Colon (tissue), 2 donors: ENCODE measurements around the gene ARID3A.

ENCODE experiments used
- FAIRE-seq: peaks from 2 replicates; lab custom pipeline; 2012; peaks lifted over from hg19 to GRCh38; lab: Jason Lieb, UNC
- donor health status: control.
- donor health status: control.

ARID3A gene

DNA sequence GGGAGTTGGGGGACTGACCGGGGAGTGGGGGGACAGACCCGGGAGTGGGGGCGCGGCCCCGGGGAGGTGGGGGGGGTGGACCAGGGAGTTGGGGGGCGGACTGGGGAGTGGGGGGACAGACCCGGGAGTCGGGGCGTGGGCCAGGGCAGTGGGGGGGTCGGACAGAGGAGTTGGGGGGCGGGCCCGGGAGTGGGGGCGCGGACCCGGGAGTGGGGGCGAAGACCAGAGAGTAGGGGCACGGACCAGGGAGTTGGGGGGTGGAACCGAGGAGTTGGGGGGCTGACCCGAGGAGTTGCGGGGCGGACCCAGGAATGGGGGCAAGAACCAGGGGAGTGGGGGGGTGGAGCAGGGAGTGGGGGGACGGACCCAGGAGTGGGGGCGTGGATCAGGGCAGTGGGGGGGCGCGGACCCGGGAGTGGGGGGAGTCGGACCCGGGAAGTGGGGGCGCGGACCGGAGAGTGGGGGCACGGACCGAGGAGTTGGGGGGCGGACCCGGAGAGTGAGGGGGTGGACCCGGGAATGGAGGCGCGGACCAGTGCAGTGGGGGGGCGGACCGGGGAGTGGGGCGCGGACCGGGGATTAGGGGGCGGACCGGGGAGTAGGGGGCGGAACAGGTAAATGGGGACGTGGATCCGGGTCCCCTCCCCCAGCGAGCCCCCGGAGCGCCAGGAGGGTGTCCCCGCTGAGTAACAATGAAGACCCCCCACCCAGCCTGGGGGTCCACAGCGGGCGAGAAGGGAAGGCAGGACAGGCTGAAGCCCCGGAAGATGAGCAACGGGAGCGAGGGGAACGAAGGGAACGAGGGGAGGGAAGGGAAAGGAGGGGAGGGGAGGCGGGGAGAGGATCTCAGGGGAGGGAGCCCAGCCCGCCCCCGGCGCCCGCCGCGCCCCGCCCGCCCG lies 13.4 kb upstream of the ARID3A start:
- no peak for FAIRE-seq

DNA sequence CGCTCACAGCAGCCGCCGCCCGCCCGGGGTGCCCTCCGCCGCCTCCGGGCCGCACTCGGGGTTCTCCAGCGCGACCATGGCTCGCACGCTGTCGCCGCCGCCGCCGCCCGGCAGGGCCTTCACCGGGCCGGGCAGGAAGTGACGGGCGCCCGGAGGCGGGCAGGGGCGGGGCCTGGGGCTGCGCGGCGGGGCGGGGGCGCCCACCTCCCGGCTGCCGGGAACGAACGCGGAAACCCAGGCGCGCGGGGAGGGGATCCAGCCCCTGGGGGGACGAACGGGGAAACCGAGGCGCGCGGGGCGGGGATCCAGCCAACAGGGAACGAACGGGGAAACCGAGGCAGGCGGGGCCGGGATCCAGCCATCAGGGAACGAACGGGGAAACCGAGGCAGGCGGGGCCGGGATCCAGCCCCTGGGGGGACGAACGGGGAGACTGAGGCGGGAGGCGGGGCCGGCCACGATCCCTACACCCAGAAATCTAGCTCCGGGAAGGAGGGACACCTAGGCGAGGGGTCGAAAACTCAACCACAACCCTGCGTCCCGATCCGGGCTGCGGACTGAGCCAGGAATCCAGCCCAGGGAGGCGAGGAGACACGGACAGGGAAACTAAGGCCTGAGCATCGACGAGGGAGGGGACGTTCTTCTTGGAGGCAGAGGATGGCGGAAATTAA lies 12.6 kb upstream of the ARID3A start, which contains the start of gene R3HDM4:
Gene R3HDM4, minus strand, starts transcription at position 140 of the 669 bp plus-strand sequence. Its CDS starts 62 bp downstream, at position 78.
- FAIRE-seq: no peak

DNA sequence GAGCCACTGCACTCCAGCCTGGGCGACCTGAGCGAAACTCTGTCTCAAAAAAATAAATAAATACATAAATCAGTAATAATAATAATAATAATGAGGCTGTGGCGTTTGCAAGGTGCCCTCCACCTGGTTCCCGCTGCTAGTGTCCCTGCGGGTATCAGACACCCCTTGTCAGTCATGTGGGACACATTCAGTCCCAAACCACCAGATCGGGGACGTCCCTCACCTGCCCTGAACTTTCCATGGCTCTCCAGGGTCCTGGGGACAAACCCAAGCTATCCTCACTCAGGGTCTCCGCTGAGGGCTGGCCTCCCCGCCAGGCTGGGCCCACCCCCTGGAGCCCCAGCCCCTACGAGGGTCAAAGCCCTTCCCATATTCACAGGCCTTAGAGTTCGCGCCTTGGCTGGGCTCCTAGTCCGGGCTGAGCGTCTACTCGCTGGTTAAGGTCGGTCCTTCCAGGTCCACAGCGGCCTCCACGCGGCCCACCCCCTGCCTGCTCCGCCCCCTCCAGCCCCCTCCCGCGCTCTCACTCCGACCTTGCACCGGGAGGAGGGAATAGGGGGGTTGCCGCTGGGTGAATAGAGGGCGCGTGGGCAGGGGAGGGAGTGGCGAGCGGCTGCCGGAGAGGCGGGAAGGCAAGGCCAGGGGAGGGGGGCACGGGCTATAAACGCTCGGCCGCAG lies 9.1 kb upstream of the ARID3A start:
- FAIRE-seq: no peak

DNA sequence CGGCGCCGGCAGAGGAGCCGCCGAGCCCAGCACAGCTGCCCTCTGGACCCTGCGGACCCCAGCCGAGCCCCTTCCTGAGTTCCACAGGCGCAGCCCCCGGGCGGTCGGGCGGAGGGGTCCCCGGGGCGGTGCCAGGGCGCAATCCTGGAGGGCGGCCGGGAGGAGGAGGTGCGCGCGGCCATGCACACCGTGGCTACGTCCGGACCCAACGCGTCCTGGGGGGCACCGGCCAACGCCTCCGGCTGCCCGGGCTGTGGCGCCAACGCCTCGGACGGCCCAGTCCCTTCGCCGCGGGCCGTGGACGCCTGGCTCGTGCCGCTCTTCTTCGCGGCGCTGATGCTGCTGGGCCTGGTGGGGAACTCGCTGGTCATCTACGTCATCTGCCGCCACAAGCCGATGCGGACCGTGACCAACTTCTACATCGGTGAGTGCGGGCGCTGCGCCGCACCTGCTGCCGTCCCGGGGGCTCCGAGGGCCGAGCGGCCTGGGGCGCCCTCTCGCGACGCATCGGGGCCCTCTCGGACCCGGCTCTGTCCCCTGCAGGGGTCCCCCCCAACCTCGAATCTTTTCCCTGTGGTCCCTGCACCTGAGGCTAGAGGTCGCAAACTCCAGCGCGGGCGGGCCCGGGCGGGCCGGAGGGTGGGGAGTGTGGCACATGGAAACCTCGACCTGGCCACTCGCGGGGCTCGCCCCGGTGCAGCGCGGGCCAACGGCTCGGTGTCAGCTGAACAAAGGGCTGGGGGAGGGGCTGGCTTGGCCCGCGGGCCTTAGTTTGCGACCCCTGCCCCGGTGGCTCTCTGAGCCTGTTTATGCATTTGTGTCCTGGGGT lies 8.3 kb upstream of the ARID3A start, which contains the start of gene KISS1R:
Gene KISS1R, plus strand, starts transcription at position 11 of the 829 bp plus-strand sequence. Its CDS starts 170 bp downstream, at position 181.
- no peak for FAIRE-seq

DNA sequence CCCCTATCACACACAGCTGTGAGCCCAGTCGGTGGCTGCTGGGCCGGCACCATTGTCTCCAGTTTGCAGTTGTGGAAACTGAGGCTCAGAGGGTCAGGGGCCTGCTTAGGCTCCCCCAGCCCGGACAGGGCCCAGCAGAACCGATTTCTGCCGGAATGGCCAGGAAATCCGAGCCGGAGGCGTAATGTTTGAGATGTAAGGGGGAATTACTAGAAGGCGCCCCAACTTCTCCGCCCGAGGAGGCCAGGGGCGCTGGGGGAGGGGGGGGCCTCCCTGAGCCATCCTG lies 7.7 kb upstream of the ARID3A start:
- no peak for FAIRE-seq

DNA sequence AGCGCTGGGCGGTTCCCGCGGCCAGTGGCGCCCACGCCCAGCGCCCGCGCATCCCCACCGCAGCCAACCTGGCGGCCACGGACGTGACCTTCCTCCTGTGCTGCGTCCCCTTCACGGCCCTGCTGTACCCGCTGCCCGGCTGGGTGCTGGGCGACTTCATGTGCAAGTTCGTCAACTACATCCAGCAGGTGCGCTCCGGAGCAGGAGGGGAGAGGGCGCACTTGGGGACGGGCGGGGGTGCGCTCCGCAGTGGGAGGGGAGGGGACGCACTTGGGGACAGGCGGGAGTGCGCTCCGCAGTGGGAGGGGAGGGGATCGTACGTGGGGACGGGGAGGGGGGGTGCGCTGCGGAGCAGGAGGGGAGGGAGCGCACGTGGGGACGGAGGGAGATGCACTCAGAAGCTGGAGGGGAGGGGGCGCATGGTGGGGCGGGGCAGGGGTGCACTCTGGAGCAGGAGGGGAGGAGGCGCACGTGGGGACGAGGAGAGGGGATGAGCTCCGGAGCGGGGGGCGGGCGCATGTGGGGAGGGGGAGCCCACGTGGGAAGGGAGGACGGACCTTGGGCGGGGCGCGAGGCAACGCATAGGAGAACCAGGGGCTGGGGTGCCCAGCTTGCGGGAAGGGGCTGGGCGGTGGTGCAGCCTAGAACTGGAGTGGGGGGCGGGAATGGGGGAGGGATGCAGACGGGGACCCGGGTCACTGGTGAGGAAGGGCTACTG lies 7.2 kb upstream of the ARID3A start:
- FAIRE-seq: no peak

DNA sequence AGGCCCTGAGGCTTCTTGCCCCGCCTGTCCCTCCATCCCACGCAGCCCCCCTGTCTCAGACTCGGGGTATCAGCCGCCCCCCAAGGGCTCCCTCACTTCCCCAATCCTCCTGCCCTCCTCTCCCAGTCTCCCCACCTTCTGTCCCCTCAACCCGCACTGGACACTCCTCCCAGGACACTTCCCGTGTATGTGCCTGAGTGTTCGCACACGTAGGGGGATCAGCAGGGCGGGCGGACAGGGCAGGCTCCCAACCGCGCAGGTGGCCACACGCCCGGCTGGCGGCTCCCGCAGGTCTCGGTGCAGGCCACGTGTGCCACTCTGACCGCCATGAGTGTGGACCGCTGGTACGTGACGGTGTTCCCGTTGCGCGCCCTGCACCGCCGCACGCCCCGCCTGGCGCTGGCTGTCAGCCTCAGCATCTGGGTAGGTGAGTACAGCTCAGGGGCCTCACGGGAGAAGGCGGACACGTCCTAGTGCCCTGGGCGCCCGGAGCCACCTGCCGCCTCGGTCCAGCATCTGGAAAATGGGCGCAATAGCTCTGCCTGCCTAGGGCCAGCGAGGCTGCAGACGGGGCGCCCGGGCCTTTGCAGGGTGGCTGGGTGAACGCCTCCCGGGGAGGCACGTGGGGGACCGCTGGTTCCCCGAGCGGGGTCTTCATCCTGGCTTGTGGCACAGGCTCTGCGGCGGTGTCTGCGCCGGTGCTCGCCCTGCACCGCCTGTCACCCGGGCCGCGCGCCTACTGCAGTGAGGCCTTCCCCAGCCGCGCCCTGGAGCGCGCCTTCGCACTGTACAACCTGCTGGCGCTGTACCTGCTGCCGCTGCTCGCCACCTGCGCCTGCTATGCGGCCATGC lies 6.4 kb upstream of the ARID3A start:
- FAIRE-seq: no peak

DNA sequence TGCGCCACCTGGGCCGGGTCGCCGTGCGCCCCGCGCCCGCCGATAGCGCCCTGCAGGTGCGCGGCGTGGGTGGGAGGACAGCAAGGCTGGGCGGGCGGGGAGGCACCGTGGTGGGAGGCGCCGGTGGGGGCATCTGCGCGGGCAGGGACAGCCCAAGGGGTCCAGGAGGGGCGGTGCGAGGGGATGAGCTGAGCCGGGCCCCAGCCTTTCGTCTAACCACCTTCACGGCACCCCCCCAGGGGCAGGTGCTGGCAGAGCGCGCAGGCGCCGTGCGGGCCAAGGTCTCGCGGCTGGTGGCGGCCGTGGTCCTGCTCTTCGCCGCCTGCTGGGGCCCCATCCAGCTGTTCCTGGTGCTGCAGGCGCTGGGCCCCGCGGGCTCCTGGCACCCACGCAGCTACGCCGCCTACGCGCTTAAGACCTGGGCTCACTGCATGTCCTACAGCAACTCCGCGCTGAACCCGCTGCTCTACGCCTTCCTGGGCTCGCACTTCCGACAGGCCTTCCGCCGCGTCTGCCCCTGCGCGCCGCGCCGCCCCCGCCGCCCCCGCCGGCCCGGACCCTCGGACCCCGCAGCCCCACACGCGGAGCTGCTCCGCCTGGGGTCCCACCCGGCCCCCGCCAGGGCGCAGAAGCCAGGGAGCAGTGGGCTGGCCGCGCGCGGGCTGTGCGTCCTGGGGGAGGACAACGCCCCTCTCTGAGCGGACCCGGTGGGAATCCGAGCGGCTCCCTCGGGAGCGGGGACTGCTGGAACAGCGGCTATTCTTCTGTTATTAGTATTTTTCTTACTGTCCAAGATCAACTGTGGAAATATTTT lies 5.6 kb upstream of the ARID3A start:
- FAIRE-seq: no peak

DNA sequence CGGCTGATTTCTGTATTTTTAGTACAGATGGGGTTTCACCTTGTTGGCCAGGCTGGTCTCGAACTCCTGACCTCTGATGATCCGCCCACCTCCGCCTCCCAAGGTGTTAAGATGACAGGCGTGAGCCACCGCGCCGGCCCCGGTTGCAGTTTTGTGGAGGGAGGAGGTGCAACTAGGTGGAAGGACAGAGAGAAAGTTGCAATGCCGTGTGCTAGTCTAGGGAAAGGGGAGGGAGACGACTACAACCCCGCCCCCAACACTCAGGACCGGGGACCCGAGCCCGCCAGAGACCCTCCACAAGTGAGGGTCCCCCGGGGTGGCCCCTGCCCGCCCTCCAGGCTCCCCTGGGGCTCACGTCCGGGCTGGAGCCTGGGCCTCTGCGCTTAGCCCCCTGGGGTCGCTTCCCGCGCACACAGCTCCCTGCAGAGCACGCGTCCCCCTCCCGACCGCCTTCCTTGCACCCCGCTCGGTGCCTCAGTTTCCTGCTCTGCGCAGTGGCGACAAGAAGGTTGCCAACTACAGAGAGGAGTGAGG lies 1.2 kb upstream of the ARID3A start:
- no peak for FAIRE-seq

DNA sequence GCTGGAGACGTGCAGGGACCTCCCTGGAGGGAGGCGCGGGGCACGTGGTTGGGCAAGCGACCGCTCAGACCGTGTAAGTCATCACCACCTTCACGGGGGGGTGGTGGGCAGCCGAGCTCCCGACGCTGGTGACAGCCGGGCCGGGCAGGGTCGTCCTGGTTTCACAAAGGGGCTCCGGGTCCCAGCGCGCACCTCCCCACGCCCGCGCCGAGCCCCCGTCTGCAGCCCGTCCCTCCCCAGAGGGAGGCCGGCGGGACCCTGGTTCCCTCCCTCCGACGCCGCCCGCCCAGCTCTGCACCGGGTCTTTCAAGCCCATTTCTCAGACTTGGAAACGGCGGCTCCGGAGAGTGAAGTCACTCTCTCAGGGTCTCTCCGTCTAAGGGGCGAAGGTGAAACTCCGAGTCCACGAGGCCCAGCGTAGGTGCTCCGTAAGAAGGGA lies 729 bp upstream of the ARID3A start:
- FAIRE-seq: no peak

DNA sequence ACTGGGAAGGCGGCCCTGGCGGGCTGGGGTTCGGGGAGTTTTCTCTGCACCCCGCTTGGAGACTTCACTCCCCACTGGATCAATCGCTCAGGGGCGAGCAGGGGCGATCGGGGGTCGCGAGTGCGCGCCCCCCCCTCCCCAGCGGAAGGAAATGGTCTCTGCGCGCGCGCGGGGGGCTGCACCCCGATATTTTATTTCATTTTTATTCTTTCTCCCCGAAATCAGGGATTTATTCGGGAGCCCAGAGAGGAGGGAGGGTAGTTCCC lies 421 bp downstream of the ARID3A start:
- FAIRE-seq: no peak

DNA sequence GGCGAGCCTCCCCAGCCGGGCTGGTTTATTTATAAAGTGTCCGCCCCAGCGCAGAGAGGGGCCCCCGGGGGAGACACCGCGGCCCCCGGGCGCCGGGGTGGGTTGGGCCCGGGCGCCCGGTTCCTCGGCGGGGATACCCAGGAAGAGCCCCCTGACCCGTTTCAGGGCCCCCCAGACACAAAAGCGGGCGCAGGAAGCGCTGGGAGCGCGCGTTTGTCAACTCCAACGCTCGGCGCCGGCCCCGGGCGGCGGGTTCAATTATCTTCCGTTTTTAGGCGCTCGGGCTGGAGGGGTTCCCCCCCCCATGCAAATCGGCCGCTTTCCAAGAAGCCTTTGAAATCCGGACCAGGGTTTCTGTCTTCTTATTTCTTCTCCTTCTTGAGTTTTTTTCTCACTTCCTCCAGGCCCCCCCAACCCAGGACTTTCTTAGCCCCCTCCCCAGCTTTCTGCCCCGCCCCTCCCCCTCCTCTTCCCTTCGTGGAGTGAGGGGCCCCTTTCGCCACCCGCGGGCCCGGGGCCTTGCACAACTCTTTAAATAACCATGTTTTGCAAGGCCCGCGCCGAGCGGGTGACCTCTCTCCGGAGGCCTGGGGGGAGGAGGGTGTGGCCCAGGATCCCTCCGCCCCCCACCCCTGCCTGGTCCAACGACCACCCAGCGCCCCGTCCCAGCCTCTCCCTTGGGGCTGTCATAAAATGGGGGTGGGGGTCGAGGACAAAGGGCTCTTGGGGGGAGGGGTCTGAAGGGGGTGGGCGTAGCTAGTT lies 935 bp downstream of the ARID3A start:
- FAIRE-seq: no peak

DNA sequence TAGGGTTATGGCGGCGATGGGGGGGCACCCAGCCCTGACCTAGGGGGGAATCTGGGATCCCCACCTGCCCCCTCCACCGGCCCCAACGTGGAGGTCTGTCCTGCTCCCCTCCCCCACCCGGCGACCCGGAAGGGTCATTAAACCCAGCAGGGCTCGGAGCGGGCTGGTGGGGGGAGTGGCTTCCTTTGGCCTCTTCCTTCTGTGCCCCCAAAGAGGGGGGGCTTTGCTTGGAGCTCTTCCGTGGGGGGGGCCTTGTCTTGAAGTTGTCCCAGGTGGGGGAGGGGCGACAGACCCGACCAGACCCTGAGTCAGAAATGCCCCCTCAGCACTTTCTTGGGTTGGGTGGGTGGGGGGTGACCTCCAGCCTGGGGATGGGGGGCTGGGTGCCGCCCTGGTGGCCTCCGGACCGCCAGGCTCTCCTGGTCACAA lies 1.5 kb downstream of the ARID3A start:
- FAIRE-seq: no peak

DNA sequence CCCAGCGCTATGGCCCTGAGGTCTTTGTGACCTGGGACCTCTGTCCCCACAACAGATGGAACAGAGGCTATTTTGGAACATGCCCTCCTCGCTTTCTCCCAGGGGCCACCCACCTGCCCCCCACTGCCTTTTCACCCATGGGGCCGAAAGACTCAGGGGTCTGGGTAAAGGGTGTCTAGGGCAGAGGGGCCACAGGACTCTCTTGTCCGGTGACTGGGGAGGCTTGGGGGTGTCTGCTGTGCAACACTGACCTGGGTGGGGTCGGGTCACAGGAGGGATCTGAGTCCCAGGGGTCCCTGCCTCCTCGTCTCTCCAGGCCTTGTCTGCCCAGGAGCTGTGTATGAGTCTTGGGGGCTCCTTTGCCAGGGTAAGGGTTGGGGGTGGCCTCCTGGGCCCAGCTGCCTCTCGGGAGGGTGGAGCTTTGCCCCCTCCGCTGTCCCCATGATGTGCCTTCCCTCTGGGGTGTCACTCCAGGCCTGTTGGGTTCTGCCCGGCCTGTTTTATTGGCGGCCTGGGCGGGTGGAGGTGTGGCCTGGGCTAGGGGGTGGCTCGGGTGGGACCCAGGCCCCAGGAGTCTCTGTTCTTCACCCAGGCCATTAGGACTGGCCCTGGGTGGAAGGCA lies 2.1 kb downstream of the ARID3A start:
- no peak for FAIRE-seq

DNA sequence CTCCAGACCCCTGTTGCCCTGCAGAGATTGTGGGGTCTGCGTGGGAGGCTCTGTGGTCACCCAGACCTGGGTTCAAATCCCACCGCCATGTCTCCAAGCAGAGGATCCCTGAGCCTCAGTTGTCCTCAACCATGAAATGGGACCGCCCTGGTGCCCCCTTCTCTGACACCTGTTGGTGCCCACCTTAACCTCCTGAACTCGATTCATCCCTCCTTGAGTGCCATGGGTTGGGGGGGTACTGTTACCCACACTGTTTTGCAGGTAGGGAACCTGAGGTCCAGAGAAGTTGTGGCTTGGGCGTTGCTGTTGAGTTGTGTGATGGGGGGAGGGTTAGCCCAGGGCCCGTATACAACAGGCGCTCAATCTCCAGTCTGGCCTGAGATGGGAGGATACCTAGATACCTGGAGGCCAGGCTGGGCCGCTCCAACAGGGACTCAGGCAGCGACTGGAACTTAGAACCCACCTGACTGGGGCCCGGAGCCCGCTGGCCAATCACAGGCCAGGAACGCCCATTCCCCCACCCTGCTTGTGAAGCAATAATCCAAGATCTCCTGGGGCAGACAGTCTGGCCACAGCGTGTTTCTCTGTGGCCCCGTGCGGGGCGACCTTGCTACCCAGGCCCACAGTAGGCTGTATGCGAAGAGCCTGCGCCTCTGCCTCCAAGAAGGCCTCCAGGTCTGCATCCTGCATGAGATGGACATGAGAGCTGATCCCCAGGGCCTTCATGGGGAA lies 2.8 kb downstream of the ARID3A start:
- FAIRE-seq: no peak

DNA sequence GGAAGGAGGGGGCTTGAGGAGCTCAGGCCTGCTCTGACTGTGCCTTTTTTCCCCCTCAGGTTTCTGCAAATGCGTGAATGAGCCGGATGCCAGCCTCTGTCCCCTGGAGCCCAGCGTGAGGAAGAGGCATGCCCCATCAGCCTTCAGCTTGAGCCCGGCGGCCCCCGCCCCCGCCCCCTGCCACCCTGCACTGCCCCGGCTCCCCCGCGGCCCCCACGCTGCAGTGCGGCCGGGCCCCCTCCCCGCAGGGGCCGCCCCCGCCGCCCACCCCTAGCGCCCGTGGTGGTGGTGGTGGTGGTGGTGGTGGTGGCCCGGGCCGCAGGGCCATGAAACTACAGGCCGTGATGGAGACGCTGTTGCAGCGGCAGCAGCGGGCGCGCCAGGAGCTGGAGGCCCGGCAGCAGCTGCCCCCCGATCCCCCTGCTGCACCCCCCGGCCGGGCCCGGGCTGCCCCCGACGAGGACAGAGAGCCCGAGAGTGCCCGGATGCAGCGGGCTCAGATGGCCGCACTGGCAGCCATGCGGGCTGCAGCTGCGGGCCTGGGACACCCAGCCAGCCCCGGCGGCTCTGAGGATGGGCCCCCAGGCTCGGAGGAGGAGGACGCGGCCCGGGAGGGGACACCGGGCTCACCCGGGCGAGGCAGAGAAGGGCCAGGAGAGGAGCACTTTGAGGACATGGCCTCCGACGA lies 3.5 kb downstream of the ARID3A start:
- no peak for FAIRE-seq

DNA sequence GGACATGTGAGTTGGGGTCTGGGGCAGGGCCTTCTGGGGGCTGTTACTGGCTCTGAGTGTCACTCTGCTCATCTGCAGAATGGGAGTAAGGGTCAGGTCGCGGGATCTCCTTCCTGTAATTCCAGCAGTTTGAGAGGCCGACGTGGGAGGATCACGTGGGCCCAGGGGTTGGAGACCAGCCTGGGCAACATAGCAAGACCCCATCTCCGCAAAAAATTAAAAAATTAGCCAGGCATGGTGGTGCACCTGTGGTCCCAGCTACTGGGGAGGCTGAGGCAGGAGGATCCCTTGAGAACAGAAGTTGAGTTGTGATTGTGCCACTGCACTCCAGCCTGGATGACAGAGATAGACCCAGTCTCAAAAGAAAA lies 4.0 kb downstream of the ARID3A start:
- no peak for FAIRE-seq
